ENCODE measurements around the gene GLTP. TPM values are rescaled to one million over a fixed set of nuclear protein-coding genes. Genes with fewer than 3 reads are reported as not detected.

GLTP gene
- total RNA-seq, 2 donors from 2014 or later, result 29.0 to 43.2 TPM

GRCh38 chr12:109817627-109818231 lies 62.6 kb downstream of the GLTP start:
- TF ChIP-seq CTCF (IDR thresholded peaks at IDR 0.05), result no peak
- no peaks in the 10 kb centered on the region for H3K27me3 ChIP-seq
- DNase-seq (ENCODE audit: low spot score), result no peak

GRCh38 chr12:109816870-109817269 lies 63.5 kb downstream of the GLTP start:
- TF ChIP-seq CTCF (IDR thresholded peaks at IDR 0.05), result no peak
- Histone ChIP-seq H3K4me3 (no peak overlapping the region), H3K27me3 (no peaks in the 10 kb centered on the region), H3K4me1 (no peaks in the 10 kb centered on the region), H3K9me3 (no peaks in the 10 kb centered on the region), H3K36me3 (no peaks in the 10 kb centered on the region), H3K27ac (no peak overlapping the region)
- DNase-seq (ENCODE audit: low spot score), result no peak

More at GRCh38 chr12:109817627-109818231, 62.6 kb downstream of the GLTP start:
- Histone ChIP-seq H3K27ac (no peak overlapping the region), H3K9me3 (no peaks in the 10 kb centered on the region), H3K36me3 (no peaks in the 10 kb centered on the region), H3K4me1 (peaks cover 0 to 3% of the 10 kb centered on the region in 2 donors), H3K4me3 (no peak overlapping the region)

GRCh38 chr12:109815757-109816617 lies 64.4 kb downstream of the GLTP start:
- H3K27ac ChIP-seq, result no peak overlapping the region
- DNase-seq (ENCODE audit: low spot score), result no peak
- no peak for TF ChIP-seq CTCF (IDR thresholded peaks at IDR 0.05)

GRCh38 chr12:109815225-109815624 lies 65.1 kb downstream of the GLTP start:
- Histone ChIP-seq H3K36me3 (no peaks in the 10 kb centered on the region), H3K27ac (no peak overlapping the region), H3K4me3 (no peak overlapping the region), H3K27me3 (no peaks in the 10 kb centered on the region), H3K4me1 (no peaks in the 10 kb centered on the region), H3K9me3 (no peaks in the 10 kb centered on the region)
- no peak for DNase-seq (ENCODE audit: low spot score)
- TF ChIP-seq CTCF (IDR thresholded peaks at IDR 0.05), result no peak

More at GRCh38 chr12:109815757-109816617, 64.4 kb downstream of the GLTP start:
- Histone ChIP-seq H3K36me3 (no peaks in the 10 kb centered on the region), H3K4me1 (no peaks in the 10 kb centered on the region), H3K27me3 (no peaks in the 10 kb centered on the region), H3K4me3 (no peak overlapping the region), H3K9me3 (no peaks in the 10 kb centered on the region)

GRCh38 chr12:109814600-109815150 lies 65.7 kb downstream of the GLTP start:
- H3K4me1 ChIP-seq, result no peaks in the 10 kb centered on the region
- H3K4me3 ChIP-seq, result no peak overlapping the region
- no peak for TF ChIP-seq CTCF (IDR thresholded peaks at IDR 0.05)
- no peaks in the 10 kb centered on the region for H3K27me3 ChIP-seq
- DNase-seq (ENCODE audit: low spot score), result no peak
- H3K9me3 ChIP-seq, result no peaks in the 10 kb centered on the region
- no peaks in the 10 kb centered on the region for H3K36me3 ChIP-seq
- no peak overlapping the region for H3K27ac ChIP-seq

Data from right atrium auricular region (tissue), 2 donors.